A673 (cell line): ENCODE measurements around the gene ZEB2. TPM values are rescaled to one million over a fixed set of nuclear protein-coding genes. Genes with fewer than 3 reads are reported as not detected.

Experiments
- BruUV-seq: library from RNA; stranded (reverse); fragments of 400-500 nt; replicated peaks from 2 replicates; lab custom pipeline; 2021; lab: Mats Ljungman, UMichigan
- CTCF ChIA-PET: fragments of 300-600 bp; sonication (Branson Sonifier 250); formaldehyde crosslinking; loops from one replicate; lab custom pipeline; 2022; ENCODE audit warnings: antibody characterized with exemption; lab: Charles Lee
- POLR2A ChIA-PET: fragments of 300-600 bp; sonication (Branson Sonifier 250); formaldehyde crosslinking; loops from one replicate; lab custom pipeline; 2022; ENCODE audit warnings: antibody characterized with exemption; ENCODE audit not compliant: low non-redundant PET; lab: Charles Lee
- DNase-seq: peaks from one replicate; pipeline ENCODE4 v3.0.0-alpha.2; 2015; ENCODE audit warnings: low spot score
- H3K27ac ChIP-seq: fragments of 200-600 bp; sonication (generic); 2 replicates; pipeline ENCODE4 v1.5.1; 2016; ENCODE audit warnings: mixed run types, low read depth, mild to moderate bottlenecking, mixed read lengths, antibody characterized with exemption, low read length; ENCODE audit not compliant: poor library complexity, severe bottlenecking
- H3K27me3 ChIP-seq: fragments of 200-600 bp; sonication (generic); replicated peaks from 2 replicates; pipeline ENCODE4 v1.6.1; 2017; ENCODE audit warnings: mixed run types, low read depth, mild to moderate bottlenecking, mixed read lengths, antibody characterized with exemption, low read length; ENCODE audit not compliant: insufficient read depth, poor library complexity
- H3K36me3 ChIP-seq: fragments of 200-600 bp; sonication (generic); 2 replicates; pipeline ENCODE4 v1.6.1; 2016; ENCODE audit warnings: mixed run types, mild to moderate bottlenecking, mixed read lengths, antibody characterized with exemption, low read length; ENCODE audit not compliant: insufficient read depth, poor library complexity, severe bottlenecking
- H3K4me1 ChIP-seq: fragments of 200-600 bp; sonication (generic); 2 replicates; pipeline ENCODE4 v1.6.1; 2017; ENCODE audit warnings: mixed run types, mild to moderate bottlenecking, mixed read lengths, antibody characterized with exemption, low read length; ENCODE audit not compliant: insufficient read depth, poor library complexity, severe bottlenecking
- H3K4me3 ChIP-seq: fragments of 200-600 bp; sonication (generic); 2 replicates; pipeline ENCODE4 v1.5.1; 2016; ENCODE audit warnings: low read depth, mixed run types, mild to moderate bottlenecking, mixed read lengths, low read length; ENCODE audit not compliant: poor library complexity, severe bottlenecking
- H3K9me3 ChIP-seq: fragments of 200-600 bp; sonication (generic); 2 replicates; pipeline ENCODE4 v1.6.1; 2016; ENCODE audit warnings: mixed run types, low read depth, mild to moderate bottlenecking, mixed read lengths, antibody characterized with exemption, low read length; ENCODE audit not compliant: poor library complexity, severe bottlenecking
- CTCF ChIP-seq: fragments of 300-800, 200-600 bp; sonication (generic); conservative IDR thresholded peaks from 2 replicates; pipeline ENCODE4 v1.5.1; 2017; ENCODE audit warnings: low read depth, mild to moderate bottlenecking, antibody characterized with exemption, low read length, moderate library complexity, mixed read lengths
- EZH2 ChIP-seq: fragments of 200-600 bp; sonication (generic); IDR thresholded peaks from 2 replicates; pipeline ENCODE4 v1.6.1; 2017; ENCODE audit warnings: borderline replicate concordance, low read depth, mild to moderate bottlenecking, mixed read lengths, antibody characterized with exemption, low read length; ENCODE audit not compliant: poor library complexity, severe bottlenecking
- intact Hi-C: fragments of 100-400 bp; cut with micrococcal nuclease; formaldehyde crosslinking; loops from one replicate; pipeline ENCODE4 v1.10.0; 2022; ENCODE audit not compliant: unreplicated experiment
- total RNA-seq: library from RNA; stranded (reverse); gene quantifications from 2 replicates; pipeline ENCODE4 v1.2.3, GENCODE V29; 2021

The ZEB2 gene
- total RNA-seq, 1 experiment from 2014 or later = 146 TPM

- H3K4me1 ChIP-seq = peaks cover 86% of the 10 kb centered on the region
- POLR2A ChIA-PET = no interaction called here
Measured at GRCh38 chr2:144459937-144460336, 60.0 kb downstream of the ZEB2 start.

GRCh38 chr2:144459286-144459685 lies 60.6 kb downstream of the ZEB2 start:
- TF ChIP-seq CTCF (no peak), EZH2 (no peak)
- BruUV-seq = no TSS peak
- peak overlapping the region; percentile 13 for H3K4me3 ChIP-seq
- ChIA-PET POLR2A (no interaction called here), CTCF (no interaction called here)
- no peak for DNase-seq
- intact Hi-C loops = no loop called here
- H3K9me3 ChIP-seq = no peaks in the 10 kb centered on the region
- H3K36me3 ChIP-seq = no peaks in the 10 kb centered on the region
- no peaks in the 10 kb centered on the region for H3K27me3 ChIP-seq
- H3K27ac ChIP-seq = peak overlapping the region; percentile 71
- peaks cover 92% of the 10 kb centered on the region for H3K4me1 ChIP-seq

More at GRCh38 chr2:144459937-144460336, 60.0 kb downstream of the ZEB2 start:
- CTCF ChIA-PET = no interaction called here
- intact Hi-C loops = loop anchor here (2.0 kb wide), 1 partner anchor 53 kb away; no protein-coding TSS in a partner anchor
- BruUV-seq = no TSS peak
- no peak for TF ChIP-seq CTCF
- H3K36me3 ChIP-seq = no peaks in the 10 kb centered on the region
- peak overlapping the region; percentile 71 for H3K27ac ChIP-seq
- H3K9me3 ChIP-seq = no peaks in the 10 kb centered on the region
- H3K27me3 ChIP-seq = no peaks in the 10 kb centered on the region
- no peak overlapping the region for H3K4me3 ChIP-seq
- no peak for DNase-seq

GRCh38 chr2:144458541-144458940 lies 61.4 kb downstream of the ZEB2 start:
- TF ChIP-seq EZH2 = no peak
- TF ChIP-seq CTCF = no peak
- Histone ChIP-seq H3K27me3 (no peaks in the 10 kb centered on the region), H3K9me3 (no peaks in the 10 kb centered on the region), H3K36me3 (no peaks in the 10 kb centered on the region), H3K4me3 (peak overlapping the region; percentile 13), H3K4me1 (peaks cover 100% of the 10 kb centered on the region), H3K27ac (peak overlapping the region; percentile 71)
- no peak for DNase-seq
- ChIA-PET POLR2A (no interaction called here), CTCF (no interaction called here)
- BruUV-seq = no TSS peak
- intact Hi-C loops = no loop called here
